ENCODE results near the gene ZDHHC24.

Gene ZDHHC24

DNA sequence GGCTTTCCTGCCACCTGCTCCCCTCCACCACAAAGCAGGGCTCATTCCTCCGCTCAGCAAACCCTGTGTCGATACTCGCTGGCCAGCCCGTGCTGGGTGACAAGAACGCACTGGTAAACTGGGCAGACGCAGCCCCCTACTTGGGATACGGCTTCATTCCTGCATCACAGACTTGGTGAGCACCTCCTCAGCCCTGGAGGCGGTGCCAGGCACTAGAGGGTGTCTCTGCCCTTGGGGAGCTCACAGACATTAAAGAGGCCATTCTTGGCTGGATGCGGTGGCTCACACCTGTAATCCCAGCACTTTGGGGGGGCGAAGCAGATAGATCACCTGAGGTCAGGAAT is 6.0 kb downstream of the ZDHHC24 start:
- DNase-seq (ENCODE audit: low read depth), result no peak
- TF ChIP-seq CTCF (IDR thresholded peaks at IDR 0.05; ENCODE audit: low read depth, low read length, missing control alignments), result no peak
- H3K4me3 ChIP-seq (ENCODE audit: low read depth, low read length), result no peak overlapping the region

DNA sequence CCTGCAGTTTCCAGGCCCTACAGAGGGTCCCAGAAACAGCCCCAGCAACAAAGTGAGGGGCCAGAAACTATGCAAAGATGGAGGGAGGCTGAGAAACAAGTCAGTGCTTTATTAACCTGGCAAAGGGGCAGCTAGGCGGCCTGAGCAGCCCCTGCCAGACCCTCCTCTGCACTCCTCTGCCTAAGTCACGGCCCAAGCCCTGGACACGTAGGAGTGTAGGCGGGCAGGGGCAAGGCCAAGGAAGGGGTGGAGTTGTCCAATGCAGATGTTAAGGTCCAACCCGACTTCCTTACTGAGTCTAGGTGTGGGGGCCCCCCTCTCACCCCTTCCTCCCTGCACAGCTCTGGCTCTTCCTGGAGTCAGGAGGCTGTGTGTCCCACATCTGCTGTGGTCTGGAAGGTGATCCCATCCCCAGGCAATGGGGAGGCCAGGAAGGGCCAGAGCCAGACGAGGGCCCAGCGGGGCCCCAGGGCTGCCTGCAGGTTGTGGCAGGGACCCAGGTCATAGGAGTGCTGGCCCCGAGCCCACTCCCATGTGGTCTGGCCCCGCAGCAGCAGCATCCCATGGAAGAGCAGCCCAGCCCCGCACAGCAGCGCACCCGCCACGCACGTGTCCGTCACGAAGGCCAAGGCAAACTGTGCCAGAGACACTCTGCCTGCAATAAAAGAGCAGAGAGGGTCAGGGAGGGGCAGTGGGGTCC is 6.5 kb downstream of the ZDHHC24 start:
- TF ChIP-seq CTCF (IDR thresholded peaks at IDR 0.05; ENCODE audit: low read depth, low read length, missing control alignments), result no peak
- DNase-seq (ENCODE audit: low read depth), result no peak
- H3K4me3 ChIP-seq (ENCODE audit: low read depth, low read length), result no peak overlapping the region

GRCh38 chr11:66532784-66533183 is 13.1 kb downstream of the ZDHHC24 start:
- H3K4me3 ChIP-seq (ENCODE audit: low read depth, low read length), result no peak overlapping the region
- no peak for DNase-seq (ENCODE audit: low read depth)
- no peak for TF ChIP-seq CTCF (IDR thresholded peaks at IDR 0.05; ENCODE audit: low read depth, low read length, missing control alignments)

- TF ChIP-seq CTCF (IDR thresholded peaks at IDR 0.05; ENCODE audit: low read depth, low read length, missing control alignments), result no peak
- no peak for DNase-seq (ENCODE audit: low read depth)
- H3K4me3 ChIP-seq (ENCODE audit: low read depth, low read length), result no peak overlapping the region
These were observed 14.0 kb downstream of the ZDHHC24 start for GRCh38 chr11:66531841-66532240.

DNA sequence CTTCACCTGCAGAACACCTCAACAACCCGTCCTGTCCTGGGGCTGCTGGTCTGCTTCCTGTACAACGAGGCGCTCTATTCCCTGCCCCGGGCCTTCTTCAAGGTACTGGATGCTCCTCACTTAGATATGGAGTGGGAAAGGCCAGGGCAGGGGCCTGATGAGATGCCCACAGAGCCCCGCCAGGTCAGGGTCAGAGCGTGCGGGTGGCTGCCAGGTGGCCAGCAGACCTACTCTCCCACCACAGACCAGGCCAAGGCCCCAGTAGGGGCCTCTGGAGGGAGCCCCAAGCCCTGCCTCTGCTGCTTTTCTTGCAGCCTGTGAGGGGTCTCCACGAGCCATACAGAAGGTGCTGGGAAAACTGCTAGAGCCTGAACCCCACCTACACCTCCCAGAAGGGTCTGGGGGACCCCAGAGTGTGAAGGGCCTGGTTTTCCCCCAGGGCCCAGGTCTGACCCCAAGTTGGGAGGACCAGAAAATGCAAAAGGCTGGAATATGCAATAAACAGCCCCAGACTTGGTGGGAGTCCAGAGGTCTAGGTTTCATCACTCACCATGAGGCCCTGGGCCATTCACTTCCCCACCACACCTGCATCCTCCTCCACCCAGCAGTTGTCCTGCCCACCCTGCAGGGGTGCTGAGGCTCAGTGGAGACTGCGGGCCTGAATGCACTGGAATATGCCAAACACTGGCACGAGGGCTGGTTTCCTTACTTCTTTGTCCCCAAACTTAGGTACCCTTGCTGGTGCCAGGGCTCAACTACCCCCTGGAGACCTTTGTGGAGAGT is 14.7 kb downstream of the ZDHHC24 start:
- H3K4me3 ChIP-seq (ENCODE audit: low read depth, low read length), result no peak overlapping the region
- no peak for DNase-seq (ENCODE audit: low read depth)
- TF ChIP-seq CTCF (IDR thresholded peaks at IDR 0.05; ENCODE audit: low read depth, low read length, missing control alignments), result no peak

- DNase-seq (ENCODE audit: low read depth), result no peak
- no peak overlapping the region for H3K4me3 ChIP-seq (ENCODE audit: low read depth, low read length)
- no peak for TF ChIP-seq CTCF (IDR thresholded peaks at IDR 0.05; ENCODE audit: low read depth, low read length, missing control alignments)
These were observed 16.2 kb downstream of the ZDHHC24 start for GRCh38 chr11:66529655-66530054.

Data from GM12864 (cell line).